H1 (cell line): ENCODE measurements around the gene FAM193A. TPM values are rescaled to one million over a fixed set of nuclear protein-coding genes. Genes with fewer than 3 reads are reported as not detected.

Source experiments
- CTCF ChIA-PET: fragments of 300-600 bp; sonication (Branson Sonifier 250); formaldehyde crosslinking; loops from one replicate; lab custom pipeline; 2021; ENCODE audit not compliant: partially characterized antibody; lab: Charles Lee
- POLR2A ChIA-PET: fragments of 300-600 bp; sonication (Branson Sonifier 250); formaldehyde crosslinking; loops from one replicate; lab custom pipeline; 2021; ENCODE audit warnings: inconsistent platforms; ENCODE audit not compliant: partially characterized antibody; lab: Charles Lee
- DNase-seq, 2 experiments: peaks; one replicate each; pipeline versions ENCODE4 v3.0.0 to v3.0.0-alpha.2; 2010 to 2022; ENCODE audit warnings: low spot score in 2 of 2, low read depth in 1 of 2, mixed read lengths in 1 of 2
- FAIRE-seq: peaks from 2 replicates; lab custom pipeline; 2011; peaks lifted over from hg19 to GRCh38; lab: Jason Lieb, UNC
- H2AFZ ChIP-seq: 2 replicates; pipeline ENCODE4 v1.8.1; 2012; ENCODE audit warnings: low read length, inconsistent platforms
- H2AK5ac ChIP-seq: 2 replicates; pipeline ENCODE4 v1.6.1; 2013; ENCODE audit warnings: low read depth, low read length
- H2BK120ac ChIP-seq: replicated peaks from 2 replicates; pipeline ENCODE3; 2013; ENCODE audit warnings: low read depth, low read length, inconsistent platforms
- H2BK12ac ChIP-seq: 2 replicates; pipeline ENCODE4 v1.6.1; 2013; ENCODE audit warnings: low read depth, low read length
- H2BK15ac ChIP-seq: 2 replicates; pipeline ENCODE4 v1.6.1; 2013; ENCODE audit warnings: low read length
- H2BK20ac ChIP-seq: 2 replicates; pipeline ENCODE4 v1.6.1; 2013; ENCODE audit warnings: low read length
- H2BK5ac ChIP-seq: 2 replicates; pipeline ENCODE4 v1.6.1; 2013; ENCODE audit warnings: low read depth, low read length
- H3K14ac ChIP-seq: 2 replicates; pipeline ENCODE4 v1.6.1; 2013; ENCODE audit warnings: inconsistent platforms; ENCODE audit not compliant: insufficient read length
- H3K18ac ChIP-seq: 2 replicates; pipeline ENCODE4 v1.6.1; 2013; ENCODE audit warnings: low read length; ENCODE audit errors: extremely low read depth
- H3K23ac ChIP-seq: 2 replicates; pipeline ENCODE4 v1.6.1; 2013; ENCODE audit warnings: inconsistent platforms; ENCODE audit not compliant: insufficient read length
- H3K23me2 ChIP-seq: 2 replicates; pipeline ENCODE4 v1.6.1; 2013; ENCODE audit warnings: low read depth, low read length
- H3K27ac ChIP-seq: 2 replicates; pipeline ENCODE4 v1.6.1; 2011; ENCODE audit warnings: low read depth, low read length, inconsistent platforms
- H3K27me3 ChIP-seq, 4 experiments: replicated peaks in 1 of 4; 1 replicate in 1 of 4; 2 replicates in 3 of 4; pipeline versions ENCODE4 v1.6.1 to v1.8.1; 2011 to 2013; ENCODE audit warnings: low read length in 3 of 4, mild to moderate bottlenecking in 3 of 4, inconsistent platforms in 2 of 4, mixed read lengths in 2 of 4, moderate library complexity in 1 of 4; ENCODE audit not compliant: control insufficient read depth in 3 of 4, insufficient read depth in 3 of 4; ENCODE audit errors: extremely low read depth in 1 of 4
- H3K36me3 ChIP-seq, 4 experiments: 2 replicates each; pipeline versions ENCODE4 v1.6.1 to v1.8.1; 2011 to 2013; ENCODE audit warnings: mild to moderate bottlenecking in 4 of 4, low read length in 3 of 4, moderate library complexity in 2 of 4, control low read depth in 1 of 4, inconsistent platforms in 1 of 4; ENCODE audit not compliant: insufficient read depth in 4 of 4, control insufficient read depth in 2 of 4
- H3K4ac ChIP-seq: replicated peaks from 2 replicates; pipeline ENCODE3; 2013; ENCODE audit warnings: low read length, low read depth, mixed read lengths, inconsistent platforms; ENCODE audit not compliant: insufficient read length
- H3K4me1 ChIP-seq, 4 experiments: replicated peaks in 1 of 4; 1 replicate in 1 of 4; 2 replicates in 3 of 4; pipeline versions ENCODE4 v1.6.1 to v1.8.1; 2011 to 2013; ENCODE audit warnings: low read length in 3 of 4, inconsistent platforms in 2 of 4, mixed read lengths in 1 of 4; ENCODE audit not compliant: insufficient read depth in 4 of 4, control insufficient read depth in 3 of 4
- H3K4me2 ChIP-seq, 2 experiments: 2 replicates each; pipeline versions ENCODE4 v1.6.1 to v1.8.1; 2011 to 2013; ENCODE audit warnings: low read depth in 2 of 2, low read length in 2 of 2, control low read depth in 1 of 2, inconsistent platforms in 1 of 2, mild to moderate bottlenecking in 1 of 2; ENCODE audit not compliant: insufficient read depth in 1 of 2
- H3K4me3 ChIP-seq, 4 experiments: fragments of 200-600, 300-600 bp in 1 of 4; sonication (generic), shearing (Covaris generic), sonication (Bioruptor Twin) in 1 of 4; 2 replicates each; pipeline versions ENCODE4 v1.5.1 to v1.8.1; 2011 to 2016; ENCODE audit warnings: low read length in 4 of 4, low read depth in 3 of 4, control low read depth in 2 of 4, inconsistent platforms in 2 of 4, mild to moderate bottlenecking in 2 of 4, mixed read lengths in 1 of 4, moderate library complexity in 1 of 4; ENCODE audit not compliant: insufficient read depth in 2 of 4; ENCODE audit errors: extremely low read depth in 1 of 4
- H3K56ac ChIP-seq: replicated peaks from 2 replicates; pipeline ENCODE3; 2013; ENCODE audit warnings: low read depth, mild to moderate bottlenecking, mixed read lengths, low read length, inconsistent platforms; ENCODE audit not compliant: insufficient read length
- H3K79me1 ChIP-seq: 2 replicates; pipeline ENCODE4 v1.6.1; 2013; ENCODE audit warnings: low read depth, low read length, control low read depth
- H3K79me2 ChIP-seq, 2 experiments: 2 replicates each; pipeline versions ENCODE4 v1.6.1 to v1.8.1; 2012 to 2013; ENCODE audit warnings: low read length in 2 of 2, mild to moderate bottlenecking in 2 of 2, inconsistent platforms in 1 of 2; ENCODE audit not compliant: insufficient read depth in 2 of 2, control insufficient read depth in 1 of 2
- H3K9ac ChIP-seq, 4 experiments: replicated peaks in 1 of 4; 1 replicate in 1 of 4; 2 replicates in 3 of 4; pipeline versions ENCODE4 v1.6.1 to v1.8.1; 2011 to 2013; ENCODE audit warnings: low read depth in 3 of 4, low read length in 3 of 4, control low read depth in 2 of 4, mild to moderate bottlenecking in 2 of 4, moderate library complexity in 2 of 4, inconsistent platforms in 1 of 4; ENCODE audit errors: extremely low read depth in 1 of 4
- H3K9me3 ChIP-seq, 2 experiments: 2 replicates each; pipeline versions ENCODE4 v1.6.1 to v1.8.1; 2012 to 2013; ENCODE audit warnings: mild to moderate bottlenecking in 2 of 2, moderate library complexity in 2 of 2, control low read depth in 1 of 2, inconsistent platforms in 1 of 2, low read depth in 1 of 2, low read length in 1 of 2, mixed read lengths in 1 of 2; ENCODE audit not compliant: insufficient read depth in 2 of 2
- H4K20me1 ChIP-seq, 2 experiments: replicated peaks in 1 of 2; 2 replicates each; pipeline versions ENCODE3 to v1.8.1; 2011 to 2013; ENCODE audit warnings: inconsistent platforms in 2 of 2, low read length in 2 of 2, mild to moderate bottlenecking in 1 of 2; ENCODE audit not compliant: insufficient read depth in 2 of 2, control insufficient read depth in 1 of 2
- H4K5ac ChIP-seq: 2 replicates; pipeline ENCODE4 v1.6.1; 2013; ENCODE audit warnings: low read length, low read depth, mixed read lengths, inconsistent platforms; ENCODE audit not compliant: insufficient read length
- H4K8ac ChIP-seq: 2 replicates; pipeline ENCODE4 v1.8.0; 2013; ENCODE audit warnings: mild to moderate bottlenecking, moderate library complexity, low read length, inconsistent platforms; ENCODE audit not compliant: insufficient read depth; ENCODE audit errors: extremely low read depth
- H4K91ac ChIP-seq: replicated peaks from 2 replicates; pipeline ENCODE3; 2013; ENCODE audit warnings: low read length, mixed read lengths, inconsistent platforms; ENCODE audit not compliant: insufficient read length
- BCL11A ChIP-seq, 2 experiments: IDR thresholded peaks; one replicate each; pipeline ENCODE4 v1.6.1; 2011; ENCODE audit warnings: low read depth in 2 of 2, low read length in 2 of 2, mild to moderate bottlenecking in 2 of 2
- BRCA1 ChIP-seq: IDR thresholded peaks from 2 replicates; pipeline ENCODE4 v1.6.1; 2012; ENCODE audit warnings: low read depth, low read length, improper control_type of control experiment
- CBX8 ChIP-seq: fragments of 300-800, 300-1000 bp; sonication (generic); IDR thresholded peaks from 2 replicates; pipeline ENCODE4 v1.7.1; 2016; ENCODE audit warnings: low read depth, low read length, borderline replicate concordance
- CHD1 ChIP-seq: IDR thresholded peaks from 2 replicates; pipeline ENCODE4 v1.6.1; 2012; ENCODE audit warnings: low read depth, low read length, improper control_type of control experiment
- CREB1 ChIP-seq: IDR thresholded peaks from 2 replicates; pipeline ENCODE4 v1.6.1; 2012; ENCODE audit warnings: inconsistent platforms
- KDM4A ChIP-seq: IDR thresholded peaks from one replicate; pipeline ENCODE4 v1.7.1; 2012; ENCODE audit warnings: low read depth, mild to moderate bottlenecking, moderate library complexity, low read length, inconsistent platforms; ENCODE audit not compliant: severe bottlenecking
- NANOG ChIP-seq: IDR thresholded peaks from 2 replicates; pipeline ENCODE4 v1.6.1; 2011; ENCODE audit warnings: low read length, low read depth, mild to moderate bottlenecking, inconsistent platforms; ENCODE audit not compliant: insufficient read depth, poor library complexity, severe bottlenecking
- NRF1 ChIP-seq: IDR thresholded peaks from 2 replicates; pipeline ENCODE4 v1.6.1; 2011; ENCODE audit warnings: mild to moderate bottlenecking, low read depth, low read length, improper control_type of control experiment
- POU5F1 ChIP-seq: IDR thresholded peaks from 2 replicates; pipeline ENCODE4 v1.6.1; 2011; ENCODE audit warnings: low read depth, mild to moderate bottlenecking, low read length, moderate library complexity
- SRF ChIP-seq: IDR thresholded peaks from 2 replicates; pipeline ENCODE4 v1.6.1; 2011; ENCODE audit warnings: mild to moderate bottlenecking, low read depth, low read length, moderate library complexity
- SUZ12 ChIP-seq: fragments of 200-600 bp; sonication (generic); IDR thresholded peaks from 2 replicates; pipeline ENCODE4 v1.6.1; 2012; ENCODE audit warnings: mild to moderate bottlenecking, inconsistent platforms, low read length, moderate library complexity, mixed read lengths
- TAF1 ChIP-seq: IDR thresholded peaks from 2 replicates; pipeline ENCODE4 v1.6.1; 2011; ENCODE audit warnings: mild to moderate bottlenecking, low read depth, low read length
- TAF7 ChIP-seq: optimal IDR thresholded peaks from 2 replicates; pipeline ENCODE3; 2011; ENCODE audit warnings: low read depth, mild to moderate bottlenecking, inconsistent platforms, low read length, moderate library complexity, borderline replicate concordance
- TEAD4 ChIP-seq: IDR thresholded peaks from 2 replicates; pipeline ENCODE4 v1.6.1; 2012; ENCODE audit warnings: low read depth, low read length, inconsistent platforms, mixed read lengths
- YY1 ChIP-seq: IDR thresholded peaks from 2 replicates; pipeline ENCODE4 v1.6.1; 2011; ENCODE audit warnings: low read depth, mild to moderate bottlenecking, low read length
- WGBS, 2 experiments: shearing (Covaris generic) in 1 of 2; methylation state at CpG; one replicate each; pipeline versions ENCODE4 v1.1.6 to v1.1.7; 2013 to 2015; ENCODE audit warnings: low lambda C conversion rate in 2 of 2, mixed read lengths in 2 of 2, inconsistent platforms in 1 of 2, low coverage in 1 of 2, missing lambda C conversion rate in 1 of 2; ENCODE audit not compliant: insufficient replicate concordance in 2 of 2, insufficient coverage in 1 of 2, insufficient read length in 1 of 2; ENCODE audit errors: extremely low coverage in 1 of 2, missing lambda C conversion rate in 1 of 2; 5-methylcytosine and 5-hydroxymethylcytosine counted together
- polyA plus RNA-seq, 7 experiments: library from polyadenylated mRNA; depleted of rRNA in 3 of 7; stranded (reverse) in 5 of 7; unstranded in 2 of 7; fragments of >200 nt in 5 of 7; fragments of 200-250 nt in 2 of 7; gene quantifications; 1 replicate in 5 of 7; 2 replicates in 1 of 7; 4 replicates in 1 of 7; pipeline versions ENCODE4 v1.2.1 to v1.2.3, GENCODE V29; 2011 to 2013; ENCODE audit warnings: missing spikeins in 2 of 7, mixed read lengths in 2 of 7
- total RNA-seq: library from RNA; stranded (reverse); fragmentation: NEBNext Ultra II Directional; extraction: Animal tissue kit (Norgen Biotek cat#: 25700); gene quantifications from 2 replicates; pipeline ENCODE4 v1.2.1, GENCODE V29; 2021

Gene FAM193A
- total and polyA plus RNA-seq, 2 of the 8 experiments (the other 6 are each of a cell fraction or from before 2014, with no cell fraction given) = 8.7 to 26.2 TPM

DNA sequence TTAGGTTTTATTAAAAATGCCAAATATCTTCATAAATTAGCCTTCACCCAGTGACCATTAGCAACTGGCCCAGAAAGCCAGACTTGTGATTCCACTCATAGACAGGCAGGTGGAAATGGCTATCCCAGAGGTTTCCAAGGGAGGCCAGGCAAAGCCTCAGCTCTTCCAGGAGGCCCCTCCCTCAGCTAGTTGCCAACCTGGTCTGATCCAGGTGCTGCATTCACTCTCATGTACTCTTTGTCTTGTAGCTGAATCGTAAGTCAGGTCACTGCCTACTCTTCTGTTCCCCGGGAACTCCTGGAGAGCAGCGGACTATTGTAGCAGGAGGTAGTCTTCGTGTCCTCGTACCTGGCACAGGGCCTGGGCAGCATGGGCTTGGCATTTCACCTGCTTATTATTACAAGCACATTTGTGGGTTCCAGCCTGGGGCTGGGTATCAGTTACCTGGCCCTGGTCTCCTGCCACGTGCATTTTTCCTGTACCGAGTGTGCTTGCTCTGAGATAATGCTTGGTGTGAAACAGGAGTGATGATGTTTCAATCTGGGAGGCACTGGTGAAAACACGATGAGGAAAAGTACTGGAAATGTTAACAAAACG is 101.6 kb downstream of the FAM193A start:
- Histone ChIP-seq H3K4me1 (no peaks in the 10 kb centered on the region), H3K9ac (no peak overlapping the region), H3K4ac (no peak overlapping the region), H3K79me2 (no peaks in the 10 kb centered on the region), H2AFZ (no peak overlapping the region), H3K14ac (no peak overlapping the region), H3K18ac (no peak overlapping the region), H3K23ac (no peak overlapping the region), H3K79me1 (peaks cover 7% of the 10 kb centered on the region), H3K4me2 (no peak overlapping the region), H3K27ac (no peak overlapping the region), H2BK15ac (no peak overlapping the region), H3K27me3 (no peaks in the 10 kb centered on the region), H3K9me3 (no peaks in the 10 kb centered on the region), H3K23me2 (no peaks in the 10 kb centered on the region), H4K91ac (no peak overlapping the region), H2AK5ac (no peak overlapping the region), H4K8ac (no peak overlapping the region), H4K20me1 (peaks cover 0 to 10% of the 10 kb centered on the region in 2 experiments), H2BK5ac (no peak overlapping the region), H3K56ac (no peak overlapping the region), H3K4me3 (no peak overlapping the region), H2BK120ac (no peak overlapping the region), H3K36me3 (peaks cover 8 to 35% (median 22%) of the 10 kb centered on the region in 4 experiments; a peak in 7 of 8 replicates), H2BK12ac (no peak overlapping the region), H2BK20ac (no peak overlapping the region), H4K5ac (no peak overlapping the region)
- POLR2A ChIA-PET = no interaction called here
- FAIRE-seq (no peak), DNase-seq (no peak)
- no peak for TF ChIP-seq NANOG
- TF ChIP-seq TEAD4 = no peak
- no peak for TF ChIP-seq CBX8
- TF ChIP-seq BCL11A (IDR thresholded peaks at IDR 0.05; ENCODE audit: low read depth in 2 of 2, low read length in 2 of 2) = no peak
- no peak for TF ChIP-seq TAF7
- TF ChIP-seq BRCA1 = no peak
- no peak for TF ChIP-seq CHD1
- no peak for TF ChIP-seq TAF1
- no peak for TF ChIP-seq SUZ12
- no peak for TF ChIP-seq SRF
- no peak for TF ChIP-seq KDM4A
- no peak for TF ChIP-seq NRF1
- no peak for TF ChIP-seq POU5F1
- TF ChIP-seq CREB1 = no peak
- no peak for TF ChIP-seq YY1
- CTCF ChIA-PET = no interaction called here
- WGBS, 2 experiments = 94% methylated on average over 9 of the region's 9 CpGs; no CpG with 5 or more reads in 1 of the 2 experiments
